HFF-Myc (cell line): ENCODE results near the gene SLC1A3.

Experiments used
- DNase-seq: peaks from one replicate; pipeline ENCODE4 v3.0.0-alpha.2; 2011; ENCODE audit warnings: low read depth; ENCODE audit errors: extremely low read depth
- H3K4me3 ChIP-seq: replicated peaks from 2 replicates; pipeline ENCODE4 v1.5.1; 2011; ENCODE audit warnings: low read depth, mild to moderate bottlenecking, control low read depth, low read length
- CTCF ChIP-seq: IDR thresholded peaks from 2 replicates; pipeline ENCODE4 v1.5.1; 2012; ENCODE audit warnings: mild to moderate bottlenecking, low read depth, low read length, control low read depth; ENCODE audit errors: missing control alignments

The SLC1A3 gene

GRCh38 chr5:36726317-36726716, 119.9 kb downstream of the SLC1A3 start:
- no peak overlapping the region for H3K4me3 ChIP-seq
- no peak for TF ChIP-seq CTCF
- DNase-seq: no peak

- no peak overlapping the region for H3K4me3 ChIP-seq
- no peak for DNase-seq
- no peak for TF ChIP-seq CTCF
Observed at GRCh38 chr5:36726767-36727166, 120.4 kb downstream of the SLC1A3 start.

- TF ChIP-seq CTCF: peak; percentile 62
- DNase-seq: peak; percentile 47
Observed at GRCh38 chr5:36728697-36729543, 122.5 kb downstream of the SLC1A3 start.

DNA sequence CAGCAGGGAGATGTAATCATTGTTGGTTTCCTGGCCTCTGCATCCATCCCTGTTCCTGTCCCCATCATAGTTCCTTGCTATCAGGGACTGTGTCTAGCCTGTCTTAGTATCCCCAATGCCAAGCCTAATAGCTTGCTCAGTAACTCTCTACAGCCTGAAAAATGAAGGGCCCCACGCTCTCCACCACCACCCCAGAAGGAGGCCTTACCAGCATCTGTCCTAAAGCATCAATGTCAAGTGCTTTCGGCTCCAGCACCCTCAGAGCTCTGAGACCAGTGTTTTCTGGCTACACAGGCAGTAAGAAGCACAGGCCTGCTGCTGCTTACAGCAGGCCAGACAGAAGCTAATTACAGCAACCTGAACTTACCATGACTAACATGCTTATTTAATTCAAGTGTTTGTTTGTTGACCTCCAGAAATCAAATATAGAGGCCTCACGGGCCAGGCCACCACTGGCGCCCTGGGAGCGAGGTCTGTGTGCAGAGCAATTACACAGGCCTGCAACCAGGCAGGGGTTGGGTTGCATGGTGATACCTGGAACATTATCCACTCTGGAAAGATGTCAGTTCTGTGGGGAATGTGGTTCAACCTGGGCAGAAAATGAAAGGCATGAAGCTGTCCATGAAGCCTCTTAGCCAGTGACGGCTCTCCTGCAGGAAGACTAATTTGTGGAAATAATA, 124.3 kb downstream of the SLC1A3 start:
- no peak overlapping the region for H3K4me3 ChIP-seq
- TF ChIP-seq CTCF: no peak
- DNase-seq: no peak

More at GRCh38 chr5:36728697-36729543, 122.5 kb downstream of the SLC1A3 start:
- no peak overlapping the region for H3K4me3 ChIP-seq

- DNase-seq: no peak
- no peak for TF ChIP-seq CTCF
- H3K4me3 ChIP-seq: no peak overlapping the region
Observed at GRCh38 chr5:36733183-36733582, 126.8 kb downstream of the SLC1A3 start.

- DNase-seq: no peak
- no peak overlapping the region for H3K4me3 ChIP-seq
- no peak for TF ChIP-seq CTCF
Observed at GRCh38 chr5:36734422-36734821, 128.0 kb downstream of the SLC1A3 start.
